NCI-H2107 treated with DMSO at 0.1 percent for 48 hours (cell line): ENCODE results near the gene SLC39A13.

ENCODE experiments used
- DNase-seq: peaks from one replicate; lab custom pipeline; 2025; ENCODE audit not compliant: unreplicated experiment; lab: John Stamatoyannopoulos, UW

Gene SLC39A13

GRCh38 chr11:47400768-47401279 lies 7.6 kb upstream of the SLC39A13 start:
- DNase-seq, result no peak

- no peak for DNase-seq
Measured at GRCh38 chr11:47403135-47403534, 5.3 kb upstream of the SLC39A13 start.

GRCh38 chr11:47403571-47403970 lies 4.8 kb upstream of the SLC39A13 start:
- no peak for DNase-seq

- no peak for DNase-seq
Measured at GRCh38 chr11:47406896-47407745, 1.3 kb upstream of the SLC39A13 start.

GRCh38 chr11:47408598-47409439 lies 429 bp downstream of the SLC39A13 start:
- DNase-seq, result no peak

- no peak for DNase-seq
Measured at GRCh38 chr11:47409440-47410369, 1.3 kb downstream of the SLC39A13 start.

- DNase-seq, result no peak
Measured at GRCh38 chr11:47410370-47411264, 2.2 kb downstream of the SLC39A13 start.

GRCh38 chr11:47411884-47412746 lies 3.7 kb downstream of the SLC39A13 start:
- no peak for DNase-seq

- DNase-seq, result no peak
Measured at GRCh38 chr11:47413351-47413750, 5.0 kb downstream of the SLC39A13 start.

GRCh38 chr11:47413908-47414684 lies 5.7 kb downstream of the SLC39A13 start:
- DNase-seq, result no peak

- no peak for DNase-seq
Measured at GRCh38 chr11:47414685-47415070, 6.3 kb downstream of the SLC39A13 start.

GRCh38 chr11:47415091-47415854 lies 6.9 kb downstream of the SLC39A13 start:
- no peak for DNase-seq

GRCh38 chr11:47415949-47416472 lies 7.6 kb downstream of the SLC39A13 start:
- no peak for DNase-seq

GRCh38 chr11:47417712-47418111 lies 9.3 kb downstream of the SLC39A13 start:
- no peak for DNase-seq

- no peak for DNase-seq
Measured at GRCh38 chr11:47418454-47419259, 10.3 kb downstream of the SLC39A13 start.

GRCh38 chr11:47425611-47426010 lies 17.2 kb downstream of the SLC39A13 start:
- no peak for DNase-seq
